KOPT-K1 (cell line): ENCODE data around the gene APOC3.

Experiments
- H3K27ac ChIP-seq: fragments of 200-600 bp; sonication (generic); 2 replicates; pipeline ENCODE4 v1.5.1; 2016; ENCODE audit warnings: antibody characterized with exemption, mild to moderate bottlenecking, low read depth, low read length; ENCODE audit not compliant: poor library complexity, severe bottlenecking
- H3K36me3 ChIP-seq: fragments of 200-600 bp; sonication (generic); 2 replicates; pipeline ENCODE4 v1.5.1; 2017; ENCODE audit warnings: antibody characterized with exemption, mild to moderate bottlenecking, low read length, moderate library complexity; ENCODE audit not compliant: insufficient read depth
- H3K9me3 ChIP-seq: fragments of 200-600 bp; sonication (generic); 2 replicates; pipeline ENCODE4 v1.5.1; 2017; ENCODE audit warnings: antibody characterized with exemption, low read length, mild to moderate bottlenecking; ENCODE audit not compliant: insufficient read depth, poor library complexity, severe bottlenecking

Gene APOC3

DNA sequence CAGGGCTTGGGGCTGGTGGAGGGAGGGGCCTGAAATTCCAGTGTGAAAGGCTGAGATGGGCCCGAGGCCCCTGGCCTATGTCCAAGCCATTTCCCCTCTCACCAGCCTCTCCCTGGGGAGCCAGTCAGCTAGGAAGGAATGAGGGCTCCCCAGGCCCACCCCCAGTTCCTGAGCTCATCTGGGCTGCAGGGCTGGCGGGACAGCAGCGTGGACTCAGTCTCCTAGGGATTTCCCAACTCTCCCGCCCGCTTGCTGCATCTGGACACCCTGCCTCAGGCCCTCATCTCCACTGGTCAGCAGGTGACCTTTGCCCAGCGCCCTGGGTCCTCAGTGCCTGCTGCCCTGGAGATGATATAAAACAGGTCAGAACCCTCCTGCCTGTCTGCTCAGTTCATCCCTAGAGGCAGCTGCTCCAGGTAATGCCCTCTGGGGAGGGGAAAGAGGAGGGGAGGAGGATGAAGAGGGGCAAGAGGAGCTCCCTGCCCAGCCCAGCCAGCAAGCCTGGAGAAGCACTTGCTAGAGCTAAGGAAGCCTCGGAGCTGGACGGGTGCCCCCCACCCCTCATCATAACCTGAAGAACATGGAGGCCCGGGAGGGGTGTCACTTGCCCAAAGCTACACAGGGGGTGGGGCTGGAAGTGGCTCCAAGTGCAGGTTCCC is at the start of gene APOC3:
Gene APOC3, plus strand, starts transcription at position 383 of the 659 bp plus-strand sequence. CDS start 676 bp downstream, outside the sequence.
- H3K36me3 ChIP-seq, result no peaks in the 10 kb centered on the region
- no peaks in the 10 kb centered on the region for H3K9me3 ChIP-seq
- H3K27ac ChIP-seq, result no peak within 1 kb of the TSS

DNA sequence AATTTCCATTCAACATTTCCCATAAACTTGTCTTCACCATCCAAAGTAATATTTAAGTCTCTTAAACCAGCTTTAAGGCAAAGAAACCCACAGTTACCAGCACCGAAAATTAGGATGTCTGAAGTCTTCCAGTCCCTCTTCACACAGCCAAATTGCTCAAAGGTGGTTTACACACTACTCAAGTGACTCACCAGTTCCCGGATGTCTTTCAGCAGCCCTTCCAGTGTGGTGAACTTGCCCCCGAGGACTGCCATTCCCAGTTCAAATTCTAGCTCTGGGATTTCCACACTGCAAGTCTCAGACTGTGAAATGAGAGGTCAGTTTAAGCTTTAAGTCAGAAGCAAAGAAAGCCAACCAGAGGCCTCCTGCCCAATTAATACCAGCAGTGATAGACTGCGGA is 47.0 kb upstream of the APOC3 start:
- Histone ChIP-seq H3K36me3 (peaks cover 92% of the 10 kb centered on the region), H3K9me3 (no peaks in the 10 kb centered on the region), H3K27ac (no peak overlapping the region)

GRCh38 chr11:116786326-116786725 is 43.4 kb upstream of the APOC3 start:
- H3K36me3 ChIP-seq, result peaks cover 56% of the 10 kb centered on the region
- no peaks in the 10 kb centered on the region for H3K9me3 ChIP-seq
- H3K27ac ChIP-seq, result no peak overlapping the region

DNA sequence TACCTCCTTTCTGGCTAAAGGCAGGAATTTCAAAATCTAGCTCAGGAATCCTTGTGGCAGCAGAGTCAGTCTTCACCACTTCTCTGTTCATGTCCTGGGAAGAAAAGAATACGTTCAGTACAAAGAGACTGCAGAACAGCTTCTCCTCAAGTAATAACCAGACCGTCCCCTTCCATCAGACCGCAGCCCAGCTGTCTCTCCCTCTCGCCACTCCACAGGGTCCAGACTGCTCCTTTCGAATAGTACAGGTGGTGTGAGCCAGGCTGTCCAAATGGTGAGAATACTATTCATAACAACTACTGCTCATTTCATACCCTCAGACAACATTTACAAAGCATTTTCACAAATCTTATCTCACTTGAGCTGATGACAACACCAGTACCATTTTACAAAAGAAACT is 42.7 kb upstream of the APOC3 start:
- no peaks in the 10 kb centered on the region for H3K9me3 ChIP-seq
- H3K36me3 ChIP-seq, result peaks cover 49% of the 10 kb centered on the region
- peak overlapping the region; percentile 61 for H3K27ac ChIP-seq

- H3K27ac ChIP-seq, result peak overlapping the region; percentile 61
- H3K36me3 ChIP-seq, result peaks cover 45% of the 10 kb centered on the region
- no peaks in the 10 kb centered on the region for H3K9me3 ChIP-seq
Observed at GRCh38 chr11:116787436-116787785, 42.3 kb upstream of the APOC3 start.

DNA sequence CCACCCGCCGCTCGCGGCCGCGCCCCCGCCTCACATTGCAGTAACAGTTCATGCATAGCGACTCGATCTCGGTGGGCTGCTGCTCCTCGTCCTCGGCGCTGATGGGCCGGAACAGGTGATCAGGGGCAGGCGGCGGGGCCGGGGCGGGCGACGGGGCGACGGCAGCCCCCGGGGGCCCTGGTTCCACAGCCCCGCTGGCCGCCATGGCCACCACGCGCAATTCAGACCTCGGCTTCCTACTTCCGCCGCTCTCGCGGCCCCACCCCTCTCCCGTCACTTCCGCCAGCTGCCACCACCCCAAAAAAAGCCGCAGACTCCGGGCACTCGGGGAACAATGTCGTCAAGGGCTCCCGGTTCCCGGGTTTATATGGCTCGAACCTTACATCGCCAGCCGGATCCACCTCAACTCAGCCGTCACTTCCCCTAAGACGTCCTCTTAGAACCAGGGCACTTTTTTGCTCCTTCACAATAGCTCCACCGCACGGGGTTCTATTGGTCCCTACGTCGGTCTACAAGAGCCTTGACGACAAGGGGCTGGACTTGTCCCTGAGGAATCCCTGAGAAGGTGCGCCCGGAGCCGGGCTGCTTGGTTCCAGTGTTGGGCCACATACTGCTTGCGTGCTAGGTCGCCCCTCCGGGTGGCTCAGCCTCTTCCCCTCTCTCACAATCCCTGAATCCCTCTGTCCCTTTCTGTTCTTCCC is 41.8 kb upstream of the APOC3 start, which contains the start of gene ZPR1:
Gene ZPR1, minus strand, starts transcription at position 238 of the 701 bp plus-strand sequence. Its CDS starts 33 bp downstream, at position 205.
- Histone ChIP-seq H3K27ac (peak within 1 kb of the TSS; percentile 61), H3K9me3 (no peaks in the 10 kb centered on the region), H3K36me3 (peaks cover 39% of the 10 kb centered on the region)

DNA sequence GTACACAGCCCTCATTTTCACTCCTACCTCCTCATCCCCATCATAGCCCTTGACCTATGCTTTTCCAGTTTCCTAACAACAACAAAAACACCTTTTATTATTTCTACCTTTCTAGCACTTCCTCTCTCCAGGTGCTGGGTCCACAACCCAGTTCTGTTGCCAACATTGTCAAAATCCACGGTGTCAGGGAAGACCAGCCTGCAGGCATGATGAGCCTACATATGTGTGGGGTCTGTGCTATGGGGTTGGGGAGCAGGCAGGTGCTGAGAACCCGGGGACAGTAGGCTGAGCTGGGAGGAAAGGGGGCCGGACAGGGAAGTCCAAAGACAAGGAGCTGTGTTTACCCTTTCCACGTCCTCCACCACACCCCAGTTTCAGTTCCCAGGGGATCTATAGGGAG is 41.2 kb upstream of the APOC3 start:
- Histone ChIP-seq H3K27ac (no peak overlapping the region), H3K36me3 (peaks cover 33% of the 10 kb centered on the region), H3K9me3 (no peaks in the 10 kb centered on the region)

DNA sequence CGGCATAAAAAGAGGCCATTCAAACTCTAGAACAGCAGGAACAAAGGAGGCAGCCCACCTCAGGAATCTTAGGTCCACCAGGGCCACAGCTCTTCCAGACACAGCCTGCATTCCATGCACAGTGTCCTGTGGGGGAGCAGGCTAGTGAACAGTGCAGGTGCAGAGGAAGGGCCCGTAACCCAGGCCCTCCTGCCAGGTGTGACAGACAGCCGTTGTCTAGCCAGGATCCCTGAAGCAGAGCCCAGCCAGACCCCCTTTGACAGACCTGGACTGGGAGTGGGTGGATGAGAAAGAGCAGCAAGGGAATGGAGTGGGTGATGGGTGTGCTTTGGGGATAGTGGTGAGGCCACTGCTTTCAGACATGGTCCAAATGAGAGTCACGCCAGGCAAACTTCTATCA is 40.7 kb upstream of the APOC3 start:
- Histone ChIP-seq H3K27ac (no peak overlapping the region), H3K36me3 (peaks cover 29% of the 10 kb centered on the region), H3K9me3 (no peaks in the 10 kb centered on the region)

DNA sequence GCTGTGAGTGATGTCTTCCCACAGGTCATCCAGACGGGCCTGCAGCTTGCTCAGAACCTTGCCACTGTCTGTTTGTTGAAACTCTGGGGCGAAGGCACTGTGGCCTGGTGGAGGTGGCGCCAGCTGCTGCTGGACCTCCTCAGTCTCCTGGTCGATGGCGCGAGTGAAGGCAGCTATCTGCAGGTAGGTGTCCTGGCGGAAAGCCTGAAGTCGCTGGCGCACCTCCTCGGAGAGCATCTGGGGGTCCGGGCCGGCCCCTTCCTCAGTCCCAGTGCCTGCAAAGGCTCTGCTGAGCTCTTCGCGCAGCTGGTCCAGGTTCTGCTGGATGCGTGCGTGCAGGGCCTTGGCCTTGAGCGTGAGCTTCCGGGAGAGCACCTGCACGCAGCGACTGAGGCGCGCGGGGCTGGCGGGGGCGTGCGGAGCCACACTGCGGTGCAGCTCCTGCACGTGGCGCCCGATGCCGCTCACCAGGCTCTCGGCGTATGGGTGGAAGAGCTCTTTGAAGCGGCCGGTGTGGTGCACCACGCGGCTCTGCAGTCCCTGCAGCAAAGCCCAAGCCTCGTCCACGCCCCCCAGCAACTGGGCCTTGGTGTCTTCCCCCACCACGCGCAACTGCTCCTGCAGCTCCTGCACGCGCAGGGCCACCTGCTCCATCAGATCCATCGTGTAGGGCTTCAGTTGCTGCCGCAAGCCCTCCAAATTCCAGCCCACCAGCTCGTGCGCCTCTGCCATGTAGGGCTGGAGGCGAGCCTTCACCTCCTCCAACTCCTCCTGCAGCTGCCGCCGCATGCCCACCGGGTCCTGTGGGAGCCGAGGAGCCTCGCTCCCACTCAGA is 39.3 kb upstream of the APOC3 start:
- H3K9me3 ChIP-seq, result no peaks in the 10 kb centered on the region
- peaks cover 15% of the 10 kb centered on the region for H3K36me3 ChIP-seq
- H3K27ac ChIP-seq, result no peak overlapping the region

DNA sequence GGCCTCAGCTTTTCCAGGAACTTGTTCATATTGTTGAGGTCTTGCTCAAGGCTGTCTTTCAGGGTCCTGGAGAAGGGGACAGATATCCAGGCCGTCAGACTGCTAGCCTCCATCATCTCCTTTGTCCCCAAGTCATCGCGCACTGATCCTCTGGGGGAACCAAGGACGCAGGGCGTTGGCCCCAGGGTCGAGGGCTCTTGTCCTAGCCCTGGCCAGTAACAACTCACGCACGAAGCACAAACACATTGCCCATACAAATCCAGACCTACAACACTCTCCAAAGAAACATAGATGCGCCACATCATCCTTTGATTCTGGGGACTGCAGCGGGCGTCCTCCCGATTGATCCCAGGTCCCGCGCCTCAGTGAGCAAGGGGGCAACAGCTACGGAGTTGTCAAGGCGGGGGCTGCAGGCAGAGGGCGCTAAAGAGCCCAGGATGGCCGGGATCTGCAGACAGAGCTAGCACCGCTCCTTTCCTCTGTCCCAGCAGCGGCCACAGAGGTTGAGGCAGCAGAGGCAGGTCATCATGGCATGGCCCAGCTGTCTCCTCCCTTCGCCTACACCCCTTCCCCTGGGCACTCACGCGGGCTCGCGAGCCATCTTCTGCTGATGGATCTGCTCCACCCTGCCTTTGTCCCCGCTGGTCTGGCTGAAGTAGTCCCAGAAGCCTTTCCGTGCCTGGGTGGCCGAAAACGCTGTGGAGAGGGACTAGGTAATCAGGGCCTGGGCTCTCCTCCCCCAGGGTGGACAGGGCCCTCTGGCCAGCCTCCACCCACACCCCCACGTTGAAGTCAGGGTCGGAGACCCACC is 38.5 kb upstream of the APOC3 start:
- peaks cover 7% of the 10 kb centered on the region for H3K36me3 ChIP-seq
- H3K27ac ChIP-seq, result no peak overlapping the region
- H3K9me3 ChIP-seq, result no peaks in the 10 kb centered on the region

DNA sequence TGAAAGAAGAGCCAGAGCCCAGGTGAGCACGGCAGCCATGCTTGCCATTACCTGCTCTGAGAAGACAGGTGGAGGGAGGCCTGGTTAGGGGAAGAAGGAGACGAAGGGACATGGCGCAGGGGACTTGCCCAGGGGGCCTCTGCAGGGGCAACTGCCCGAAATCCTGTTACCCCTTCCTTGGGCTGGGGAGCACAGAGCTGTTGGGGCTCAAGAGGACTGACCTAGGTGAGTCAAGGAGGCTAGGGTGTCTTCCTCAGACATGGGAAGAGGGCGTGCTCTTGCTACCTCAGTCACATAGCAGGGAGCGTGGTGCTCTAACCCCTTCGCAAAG is 37.9 kb upstream of the APOC3 start, which contains the start of gene APOA5:
Gene APOA5, minus strand, starts transcription at position 67 of the 331 bp plus-strand sequence. Its CDS starts 19 bp downstream, at position 48.
- H3K9me3 ChIP-seq, result no peaks in the 10 kb centered on the region
- H3K27ac ChIP-seq, result no peak within 1 kb of the TSS
- H3K36me3 ChIP-seq, result peaks cover 1% of the 10 kb centered on the region; the same call in 1 of the 2 replicates

DNA sequence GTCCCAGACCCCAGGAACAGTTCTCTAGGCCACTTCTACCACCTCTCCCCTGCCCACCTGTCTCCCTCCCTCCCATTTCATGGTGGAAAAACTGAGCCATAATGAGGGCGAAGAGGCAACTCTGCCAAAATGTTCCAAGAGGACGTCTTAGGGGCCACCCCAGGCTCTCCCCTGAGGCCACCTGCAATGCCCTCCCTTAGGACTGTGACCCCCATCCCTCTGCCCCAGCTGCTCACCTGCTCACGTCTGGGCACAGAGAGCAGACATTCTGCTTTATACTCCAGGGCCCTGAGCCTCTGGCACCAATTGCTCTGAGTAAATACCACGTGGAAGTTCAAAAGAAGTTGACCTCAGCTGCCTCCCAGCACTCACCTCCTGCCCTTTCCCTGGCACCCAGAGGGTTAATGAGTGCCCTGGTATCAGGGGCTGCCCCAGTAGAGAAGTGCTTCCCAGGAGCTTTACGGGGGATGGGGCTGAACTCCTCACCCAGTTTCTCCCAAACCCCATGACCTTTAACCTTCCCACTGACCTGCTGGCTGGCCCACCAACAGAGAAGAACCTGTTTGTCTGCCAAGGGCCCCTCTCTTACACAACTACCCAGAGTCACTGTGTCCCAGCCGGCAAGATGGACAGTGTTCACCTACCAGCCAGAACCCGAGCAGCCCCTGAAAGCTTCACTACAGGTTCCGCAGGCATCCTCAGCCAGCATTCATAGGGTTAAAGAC is 37.4 kb upstream of the APOC3 start:
- H3K9me3 ChIP-seq, result no peaks in the 10 kb centered on the region

GRCh38 chr11:116792869-116793771 is 36.6 kb upstream of the APOC3 start:
- no peaks in the 10 kb centered on the region for H3K36me3 ChIP-seq
- no peak overlapping the region for H3K27ac ChIP-seq
- H3K9me3 ChIP-seq, result no peaks in the 10 kb centered on the region

More for the DNA sequence above, 37.4 kb upstream of the APOC3 start:
- no peaks in the 10 kb centered on the region for H3K36me3 ChIP-seq
- H3K27ac ChIP-seq, result no peak overlapping the region
